Caki2 (cell line): ENCODE results near the gene CALD1. TPM values are rescaled to one million over a fixed set of nuclear protein-coding genes. Genes with fewer than 3 reads are reported as not detected.

Experiments
- DNase-seq: peaks from one replicate; pipeline ENCODE4 v3.0.0-alpha.2; 2015; ENCODE audit warnings: low read depth
- in situ Hi-C: cut with HindIII; loops from 2 replicates; pipeline ENCODE4 v1.10.0; 2016; ENCODE audit warnings: low sequenced_read_pairs, low pct_unique_long_range_greater_than_20kb, mixed read lengths
- total RNA-seq: library from RNA; depleted of rRNA; stranded (reverse); fragments of >200 nt; shearing (Covaris generic); gene quantifications from 2 replicates; pipeline ENCODE4 v1.2.3, GENCODE V29; 2014; ENCODE audit warnings: low replicate concordance

Gene CALD1
- total RNA-seq, 1 experiment from 2014 or later: 11.1 TPM

- no peak for DNase-seq
- in situ Hi-C loops: no loop called here
These were observed 147.0 kb downstream of the CALD1 start for GRCh38 chr7:134926396-134926795.

GRCh38 chr7:134927076-134927475 is 147.6 kb downstream of the CALD1 start:
- no peak for DNase-seq
- in situ Hi-C loops: no loop called here

- no peak for DNase-seq
- in situ Hi-C loops: no loop called here
These were observed 148.3 kb downstream of the CALD1 start for GRCh38 chr7:134927723-134928122.

GRCh38 chr7:134928554-134928953 is 149.1 kb downstream of the CALD1 start:
- no peak for DNase-seq
- in situ Hi-C loops: no loop called here

- DNase-seq: no peak
These were observed 152.1 kb downstream of the CALD1 start for GRCh38 chr7:134931487-134931886.

GRCh38 chr7:134932707-134933370 is 153.4 kb downstream of the CALD1 start:
- in situ Hi-C loops: no loop called here
- DNase-seq: peak; percentile 50

More at GRCh38 chr7:134931487-134931886, 152.1 kb downstream of the CALD1 start:
- in situ Hi-C loops: no loop called here

- DNase-seq: no peak
- in situ Hi-C loops: no loop called here
These were observed 154.1 kb downstream of the CALD1 start for GRCh38 chr7:134933460-134934068.

- in situ Hi-C loops: no loop called here
- DNase-seq: no peak
These were observed 156.3 kb downstream of the CALD1 start for GRCh38 chr7:134935701-134936100.

GRCh38 chr7:134936893-134937510 is 157.6 kb downstream of the CALD1 start:
- in situ Hi-C loops: no loop called here
- DNase-seq: no peak

GRCh38 chr7:134938141-134938540 is 158.7 kb downstream of the CALD1 start:
- in situ Hi-C loops: no loop called here
- no peak for DNase-seq

GRCh38 chr7:134939136-134939535 is 159.7 kb downstream of the CALD1 start:
- DNase-seq: no peak

GRCh38 chr7:134940729-134941128 is 161.3 kb downstream of the CALD1 start:
- in situ Hi-C loops: no loop called here
- no peak for DNase-seq

More at GRCh38 chr7:134939136-134939535, 159.7 kb downstream of the CALD1 start:
- in situ Hi-C loops: no loop called here

GRCh38 chr7:134941185-134941900 is 161.9 kb downstream of the CALD1 start:
- peak; percentile 62 for DNase-seq
- in situ Hi-C loops: no loop called here

GRCh38 chr7:134941952-134942351 is 162.5 kb downstream of the CALD1 start:
- in situ Hi-C loops: no loop called here
- DNase-seq: no peak

GRCh38 chr7:134942690-134943466 is 163.4 kb downstream of the CALD1 start:
- peak; percentile 10 for DNase-seq
- in situ Hi-C loops: no loop called here

GRCh38 chr7:134943785-134944400 is 164.5 kb downstream of the CALD1 start:
- in situ Hi-C loops: no loop called here
- DNase-seq: peak; percentile 34

GRCh38 chr7:134945691-134946090 is 166.3 kb downstream of the CALD1 start:
- DNase-seq: no peak
- in situ Hi-C loops: no loop called here

GRCh38 chr7:134946260-134946659 is 166.8 kb downstream of the CALD1 start:
- no peak for DNase-seq
- in situ Hi-C loops: no loop called here
